Endothelial cell (in vitro differentiated cells): ENCODE measurements around the gene ANKMY1. TPM values are rescaled to one million over a fixed set of nuclear protein-coding genes. Genes with fewer than 3 reads are reported as not detected.

ENCODE experiments used
- DNase-seq: peaks from one replicate; pipeline ENCODE4 v3.0.0; 2021; ENCODE audit warnings: low spot score
- H3K27ac Mint-ChIP-seq: one replicate; pipeline ENCODE4 v1.8.0; 2021; ENCODE audit warnings: mixed read lengths, inconsistent platforms; ENCODE audit not compliant: unreplicated experiment
- H3K27me3 Mint-ChIP-seq: one replicate; pipeline ENCODE4 v1.8.0; 2021; ENCODE audit warnings: mild to moderate bottlenecking, moderate library complexity, mixed read lengths, inconsistent platforms; ENCODE audit not compliant: unreplicated experiment
- H3K36me3 Mint-ChIP-seq: one replicate; pipeline ENCODE4 v1.8.0; 2021; ENCODE audit warnings: mild to moderate bottlenecking, low read depth, mixed read lengths, inconsistent platforms; ENCODE audit not compliant: unreplicated experiment
- H3K4me1 Mint-ChIP-seq: one replicate; pipeline ENCODE4 v1.8.0; 2021; ENCODE audit warnings: mild to moderate bottlenecking, mixed read lengths, inconsistent platforms; ENCODE audit not compliant: unreplicated experiment
- H3K4me3 Mint-ChIP-seq: one replicate; pipeline ENCODE4 v1.8.0; 2021; ENCODE audit warnings: mild to moderate bottlenecking, mixed read lengths, inconsistent platforms; ENCODE audit not compliant: unreplicated experiment
- H3K9me3 Mint-ChIP-seq: one replicate; pipeline ENCODE4 v1.8.0; 2021; ENCODE audit warnings: mixed read lengths, inconsistent platforms; ENCODE audit not compliant: unreplicated experiment
- total RNA-seq: library from RNA; stranded (reverse); fragmentation: NEBNext Ultra II Directional; extraction: Animal tissue kit (Norgen Biotek cat#: 25700); gene quantifications from one replicate; pipeline ENCODE4 v1.2.1, GENCODE V29; 2021; ENCODE audit not compliant: unreplicated experiment
- TF ChIP-seq, protein P1 (sequence below): fragments of 200-600 bp; sonication (generic); IDR thresholded peaks from one replicate; pipeline ENCODE4 v1.5.0; 2021; ENCODE audit warnings: antibody characterized with exemption; ENCODE audit not compliant: unreplicated experiment

The ANKMY1 gene
- total RNA-seq, 1 donor from 2014 or later: 5.6 TPM

DNA sequence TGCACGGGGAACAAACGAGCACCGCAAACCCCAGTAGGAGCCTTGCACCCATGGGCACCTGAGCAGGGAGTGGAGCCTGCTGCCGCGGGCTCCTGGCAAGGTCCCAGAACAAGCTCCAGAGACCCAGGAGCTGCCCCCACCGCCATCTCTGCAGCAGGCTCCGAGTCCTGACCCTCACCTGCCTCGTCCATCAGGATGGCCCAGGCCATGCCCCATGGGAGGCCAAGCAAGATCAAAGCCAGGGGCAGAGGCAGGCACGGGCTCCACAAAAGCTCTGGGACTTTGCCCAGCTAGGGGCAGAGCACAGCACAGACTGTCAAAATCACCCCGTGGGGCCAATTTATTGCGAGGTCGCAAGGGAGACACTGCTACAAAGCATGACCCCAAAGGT lies 78.7 kb downstream of the ANKMY1 start:
- DNase-seq: no peak
- Mint-ChIP-seq H3K9me3 (no peaks in the 10 kb centered on the region), H3K36me3 (no peaks in the 10 kb centered on the region), H3K4me3 (no peak overlapping the region), H3K27me3 (peaks cover 1% of the 10 kb centered on the region), H3K4me1 (no peaks in the 10 kb centered on the region), H3K27ac (no peak overlapping the region)
- TF ChIP-seq, protein P1, sequence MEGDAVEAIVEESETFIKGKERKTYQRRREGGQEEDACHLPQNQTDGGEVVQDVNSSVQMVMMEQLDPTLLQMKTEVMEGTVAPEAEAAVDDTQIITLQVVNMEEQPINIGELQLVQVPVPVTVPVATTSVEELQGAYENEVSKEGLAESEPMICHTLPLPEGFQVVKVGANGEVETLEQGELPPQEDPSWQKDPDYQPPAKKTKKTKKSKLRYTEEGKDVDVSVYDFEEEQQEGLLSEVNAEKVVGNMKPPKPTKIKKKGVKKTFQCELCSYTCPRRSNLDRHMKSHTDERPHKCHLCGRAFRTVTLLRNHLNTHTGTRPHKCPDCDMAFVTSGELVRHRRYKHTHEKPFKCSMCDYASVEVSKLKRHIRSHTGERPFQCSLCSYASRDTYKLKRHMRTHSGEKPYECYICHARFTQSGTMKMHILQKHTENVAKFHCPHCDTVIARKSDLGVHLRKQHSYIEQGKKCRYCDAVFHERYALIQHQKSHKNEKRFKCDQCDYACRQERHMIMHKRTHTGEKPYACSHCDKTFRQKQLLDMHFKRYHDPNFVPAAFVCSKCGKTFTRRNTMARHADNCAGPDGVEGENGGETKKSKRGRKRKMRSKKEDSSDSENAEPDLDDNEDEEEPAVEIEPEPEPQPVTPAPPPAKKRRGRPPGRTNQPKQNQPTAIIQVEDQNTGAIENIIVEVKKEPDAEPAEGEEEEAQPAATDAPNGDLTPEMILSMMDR: no peak

DNA sequence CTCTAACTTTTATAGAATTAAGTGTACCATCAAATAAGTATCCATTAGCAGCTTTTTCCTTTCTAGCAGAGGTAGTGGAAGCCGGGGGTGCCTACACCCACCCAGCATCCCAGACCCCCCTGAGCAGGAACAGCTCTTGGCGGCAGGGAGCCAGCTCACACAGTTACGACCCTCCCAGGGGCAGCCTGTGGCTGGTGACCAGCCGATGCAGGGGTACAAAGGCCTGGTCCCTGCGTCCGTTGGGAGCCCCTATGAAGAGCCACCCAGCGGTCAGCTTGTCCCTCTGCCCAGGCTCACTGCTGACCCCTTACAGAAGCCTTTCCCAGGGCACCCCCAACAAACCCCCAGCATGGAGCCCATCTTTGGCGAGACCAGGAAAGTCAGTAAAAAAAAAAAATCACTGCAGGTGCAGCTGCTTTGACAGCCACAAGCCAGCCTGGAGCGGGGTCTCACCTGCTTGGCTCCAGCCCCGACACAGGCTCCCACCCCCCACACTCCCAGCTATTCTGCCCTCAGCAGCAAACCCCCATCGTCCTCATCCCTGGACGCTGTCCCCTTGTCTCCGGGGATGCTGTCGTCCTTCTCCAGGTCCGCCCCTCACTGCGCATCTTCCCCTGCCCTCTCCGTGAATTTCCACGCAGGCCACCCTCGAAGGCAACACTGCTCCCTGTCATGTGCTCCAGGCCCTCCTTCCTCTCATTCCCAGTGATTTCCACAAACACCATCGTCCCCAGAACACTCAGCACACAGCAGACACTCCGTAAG lies 79.3 kb downstream of the ANKMY1 start:
- no peak overlapping the region for H3K4me3 Mint-ChIP-seq
- no peaks in the 10 kb centered on the region for H3K36me3 Mint-ChIP-seq
- no peak overlapping the region for H3K27ac Mint-ChIP-seq
- TF ChIP-seq, protein P1: no peak
- H3K4me1 Mint-ChIP-seq: no peaks in the 10 kb centered on the region
- H3K9me3 Mint-ChIP-seq: no peaks in the 10 kb centered on the region
- H3K27me3 Mint-ChIP-seq: peaks cover 1% of the 10 kb centered on the region
- no peak for DNase-seq

DNA sequence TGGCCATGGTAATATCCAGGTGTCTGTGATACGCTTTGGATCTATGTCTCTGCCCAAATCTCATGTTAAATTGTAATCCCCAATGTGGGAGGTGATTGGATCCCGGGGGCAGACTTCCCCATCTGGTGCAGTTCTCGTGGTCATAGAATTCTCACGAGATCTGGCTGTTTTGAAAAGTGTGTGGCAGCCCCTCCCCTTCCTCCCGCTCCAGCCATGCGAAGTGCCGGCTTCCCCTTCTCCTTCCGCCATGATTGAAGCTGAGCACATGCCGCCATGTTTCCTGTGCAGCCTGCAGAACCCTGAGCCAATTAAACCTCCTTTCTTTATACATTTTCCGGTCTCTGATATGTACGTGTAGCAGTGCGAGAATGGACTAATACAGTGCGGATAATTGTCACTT lies 79.9 kb downstream of the ANKMY1 start:
- H3K4me3 Mint-ChIP-seq: no peak overlapping the region
- DNase-seq: no peak
- H3K27me3 Mint-ChIP-seq: peaks cover 1% of the 10 kb centered on the region
- no peak overlapping the region for H3K27ac Mint-ChIP-seq
- TF ChIP-seq, protein P1: no peak
- no peaks in the 10 kb centered on the region for H3K36me3 Mint-ChIP-seq
- H3K9me3 Mint-ChIP-seq: no peaks in the 10 kb centered on the region
- H3K4me1 Mint-ChIP-seq: no peaks in the 10 kb centered on the region

DNA sequence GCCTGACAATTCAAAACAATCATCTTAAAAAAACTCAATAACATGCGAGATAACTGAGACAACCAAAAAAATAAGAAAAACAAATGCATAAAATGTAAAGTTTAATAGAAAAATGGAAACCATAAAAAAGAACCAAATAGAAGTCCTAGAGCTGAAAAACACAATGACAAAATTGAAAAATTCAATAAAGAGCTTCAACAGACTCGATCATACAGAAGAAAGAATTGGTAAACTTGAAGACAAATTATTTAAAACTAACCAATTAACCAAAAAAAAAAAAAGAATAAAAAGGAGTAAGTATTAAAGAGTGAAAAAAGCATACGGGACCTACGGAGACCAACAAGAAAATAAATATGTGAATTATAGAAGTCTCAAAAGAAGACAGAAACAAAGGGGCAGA lies 84.6 kb downstream of the ANKMY1 start:
- no peak for DNase-seq
- Mint-ChIP-seq H3K9me3 (no peaks in the 10 kb centered on the region), H3K4me3 (no peak overlapping the region), H3K27ac (no peak overlapping the region), H3K4me1 (peaks cover 7% of the 10 kb centered on the region), H3K36me3 (no peaks in the 10 kb centered on the region), H3K27me3 (peaks cover 6% of the 10 kb centered on the region)
- TF ChIP-seq, protein P1: no peak

DNA sequence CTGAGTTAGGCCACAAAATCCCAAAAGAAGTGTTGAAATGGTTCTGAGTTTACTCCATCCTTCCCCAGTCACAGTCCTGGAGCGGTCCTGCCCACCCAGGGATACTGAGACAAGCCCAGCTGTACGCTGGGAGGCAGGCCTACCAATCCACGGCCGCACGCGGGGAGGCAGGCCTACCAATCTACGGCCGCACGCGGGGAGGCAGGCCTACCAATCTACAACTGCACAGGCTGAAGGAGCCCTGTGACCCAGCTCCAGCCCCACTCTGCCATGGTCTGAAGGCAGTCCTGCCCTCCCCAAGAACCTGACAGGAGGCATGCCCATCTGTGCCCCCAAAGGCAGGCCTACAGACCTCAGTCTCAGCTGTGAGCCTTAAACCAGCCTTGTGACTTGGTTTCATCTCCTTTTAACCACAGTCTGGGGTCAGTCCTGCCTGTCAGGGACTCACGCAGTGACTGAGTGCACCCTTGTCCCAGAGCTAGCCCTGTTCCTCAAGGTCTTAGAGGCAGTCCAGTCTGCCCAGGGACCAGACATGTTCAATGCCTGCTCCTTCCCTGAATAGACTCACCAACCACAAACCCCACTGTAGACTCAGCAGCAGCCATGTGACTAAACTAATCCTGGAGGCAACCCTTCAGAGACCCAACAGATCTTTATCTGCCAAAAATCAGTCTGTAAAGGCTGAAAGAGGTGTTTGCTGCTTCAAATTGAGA lies 85.6 kb downstream of the ANKMY1 start:
- no peak overlapping the region for H3K4me3 Mint-ChIP-seq
- no peak overlapping the region for H3K27ac Mint-ChIP-seq
- H3K27me3 Mint-ChIP-seq: peaks cover 8% of the 10 kb centered on the region
- no peaks in the 10 kb centered on the region for H3K36me3 Mint-ChIP-seq
- peaks cover 7% of the 10 kb centered on the region for H3K4me1 Mint-ChIP-seq
- TF ChIP-seq, protein P1: no peak
- no peak for DNase-seq
- H3K9me3 Mint-ChIP-seq: no peaks in the 10 kb centered on the region
